Measurements from ENCODE around the gene ADNP.

Gene ADNP

DNA sequence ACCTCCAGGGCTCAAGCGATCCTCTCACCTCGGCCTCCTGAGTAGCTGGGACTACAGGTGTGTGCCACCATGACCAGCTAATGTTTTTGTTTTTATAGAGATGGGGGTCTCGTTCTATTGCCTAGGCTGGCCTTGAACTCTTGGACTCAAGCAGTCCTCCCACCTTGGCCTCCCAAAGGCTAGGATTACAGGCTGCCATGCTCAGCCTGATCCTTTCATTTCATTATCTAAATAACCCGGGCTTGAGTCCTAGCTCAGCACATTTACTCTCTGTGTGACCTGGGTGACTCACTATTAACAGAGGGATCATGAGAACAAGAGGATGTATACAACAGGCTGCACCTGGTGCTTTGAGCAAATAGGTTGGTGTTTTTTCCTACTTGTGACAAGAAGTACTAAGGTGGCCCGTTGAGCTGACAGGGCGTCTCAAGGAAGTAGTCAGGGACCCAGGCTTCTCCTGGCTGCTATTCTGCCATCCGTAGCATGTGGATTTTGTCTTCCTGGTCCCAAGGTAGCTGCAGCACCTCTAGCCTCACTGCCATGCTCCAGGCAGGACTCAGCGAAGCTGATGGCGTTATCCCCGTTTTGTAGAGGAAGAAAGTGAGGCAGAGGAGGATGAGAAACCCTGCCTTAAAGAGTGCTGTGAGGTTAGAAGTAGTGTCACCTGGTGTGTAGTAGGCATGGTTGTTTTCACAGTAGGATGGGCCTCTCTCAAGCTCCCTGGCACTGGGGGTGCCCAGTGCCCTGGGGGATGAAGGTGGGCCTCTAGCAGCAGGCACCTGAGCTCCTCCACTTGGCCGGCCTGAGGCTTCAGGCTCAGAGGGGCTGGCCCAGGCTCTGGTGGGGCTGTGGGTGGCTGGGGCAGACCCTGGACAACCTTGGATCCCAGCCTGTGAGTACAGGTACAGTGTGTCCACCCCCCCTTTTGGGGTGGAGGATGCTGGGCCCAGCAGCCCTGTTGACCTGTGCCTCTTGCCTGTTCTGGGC is 62.4 kb downstream of the ADNP start:
- H3K4me1 Mint-ChIP-seq = no peaks in the 10 kb centered on the region
- H3K27me3 Mint-ChIP-seq = no peaks in the 10 kb centered on the region
- DNase-seq = no peak
- CTCF ChIA-PET = interaction anchor here (0.8 kb wide), 1 partner anchor 113 kb away, joined by 3 read pairs; no protein-coding TSS in a partner anchor
- H3K36me3 Mint-ChIP-seq = no peaks in the 10 kb centered on the region
- H3K4me3 Mint-ChIP-seq = no peak overlapping the region
- H3K9me3 Mint-ChIP-seq = no peaks in the 10 kb centered on the region
- no peak overlapping the region for H3K27ac Mint-ChIP-seq

DNA sequence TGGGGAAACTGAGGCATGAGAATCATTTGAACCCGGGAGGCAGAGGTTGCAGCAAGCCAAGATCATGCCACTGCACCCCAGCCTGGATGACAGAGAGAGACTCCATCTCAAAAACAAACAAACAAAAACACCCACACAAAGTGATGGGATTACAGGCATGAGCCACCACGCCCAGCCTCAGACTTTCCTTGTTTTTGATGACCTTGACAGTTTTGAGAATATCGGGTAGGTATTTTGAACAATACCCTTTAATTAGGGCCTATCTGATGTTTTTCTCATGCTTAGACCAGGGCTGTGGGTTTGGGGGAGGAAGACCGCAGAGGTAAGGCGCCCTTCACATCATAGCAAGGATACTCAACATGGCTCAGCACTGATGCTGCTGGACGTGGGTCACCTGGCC is 63.4 kb downstream of the ADNP start:
- CTCF ChIA-PET = no interaction called here
- Mint-ChIP-seq H3K27ac (no peak overlapping the region), H3K4me3 (no peak overlapping the region), H3K36me3 (no peaks in the 10 kb centered on the region), H3K9me3 (no peaks in the 10 kb centered on the region), H3K27me3 (no peaks in the 10 kb centered on the region), H3K4me1 (no peaks in the 10 kb centered on the region)
- no peak for DNase-seq

DNA sequence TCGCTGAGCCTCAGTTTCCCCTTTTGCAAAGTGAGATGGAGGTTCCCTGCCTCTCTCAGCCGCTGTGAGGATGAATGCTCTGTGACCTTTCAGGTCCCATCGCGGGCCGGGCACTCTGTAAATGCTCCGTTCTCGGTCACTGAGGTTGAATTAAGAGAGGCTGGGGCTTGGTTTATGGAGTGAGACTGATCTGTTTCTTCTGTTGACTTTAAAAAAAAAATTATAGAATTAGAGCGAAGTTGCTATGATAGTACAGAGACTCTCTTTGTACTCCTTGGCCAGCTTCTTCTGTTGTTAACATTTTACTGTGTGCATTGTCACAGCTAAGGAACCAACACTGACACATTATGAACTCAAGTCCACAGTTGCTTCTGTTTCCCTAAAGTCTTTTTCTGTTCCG is 64.4 kb downstream of the ADNP start:
- CTCF ChIA-PET = no interaction called here
- Mint-ChIP-seq H3K36me3 (no peaks in the 10 kb centered on the region), H3K4me3 (no peak overlapping the region), H3K27me3 (no peaks in the 10 kb centered on the region), H3K4me1 (no peaks in the 10 kb centered on the region), H3K27ac (no peak overlapping the region), H3K9me3 (no peaks in the 10 kb centered on the region)
- DNase-seq = no peak

DNA sequence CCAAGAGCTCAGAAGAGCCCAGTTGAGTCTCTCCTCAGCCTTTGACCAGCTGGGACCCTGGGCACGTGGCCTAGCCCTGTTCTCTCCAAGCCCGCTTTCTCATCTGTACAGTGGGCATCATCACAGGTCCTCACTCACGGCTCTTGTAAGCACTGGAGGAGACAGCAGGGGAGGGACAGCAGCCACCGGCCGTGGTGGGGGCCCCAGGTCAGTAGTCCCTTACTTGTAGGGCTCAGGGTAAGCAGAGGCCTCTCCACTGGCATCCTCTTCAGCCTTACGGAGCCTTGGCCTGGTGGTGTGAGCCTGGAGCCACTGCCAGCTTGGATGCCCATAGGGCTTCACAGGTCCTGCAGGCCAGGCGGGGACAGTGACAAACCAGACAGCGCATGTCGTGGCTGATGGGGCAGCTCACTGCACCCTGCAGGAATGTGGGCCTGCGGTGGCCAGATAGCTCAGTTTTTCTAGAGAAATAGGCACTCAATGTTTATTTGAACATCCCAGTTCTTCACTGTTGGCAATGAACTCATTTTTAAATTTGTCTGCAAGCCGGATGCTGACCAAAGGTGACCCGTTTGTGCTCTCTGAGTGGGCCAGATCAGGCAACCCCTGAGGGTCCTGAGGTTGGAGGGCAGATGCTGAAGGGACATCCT is 65.1 kb downstream of the ADNP start:
- no peak for DNase-seq
- Mint-ChIP-seq H3K27ac (no peak overlapping the region), H3K27me3 (no peaks in the 10 kb centered on the region), H3K4me1 (no peaks in the 10 kb centered on the region), H3K4me3 (no peak overlapping the region), H3K9me3 (no peaks in the 10 kb centered on the region), H3K36me3 (no peaks in the 10 kb centered on the region)
- CTCF ChIA-PET = interaction anchor here (1.0 kb wide), 1 partner anchor 9 kb away, joined by 3 read pairs; no protein-coding TSS in a partner anchor

DNA sequence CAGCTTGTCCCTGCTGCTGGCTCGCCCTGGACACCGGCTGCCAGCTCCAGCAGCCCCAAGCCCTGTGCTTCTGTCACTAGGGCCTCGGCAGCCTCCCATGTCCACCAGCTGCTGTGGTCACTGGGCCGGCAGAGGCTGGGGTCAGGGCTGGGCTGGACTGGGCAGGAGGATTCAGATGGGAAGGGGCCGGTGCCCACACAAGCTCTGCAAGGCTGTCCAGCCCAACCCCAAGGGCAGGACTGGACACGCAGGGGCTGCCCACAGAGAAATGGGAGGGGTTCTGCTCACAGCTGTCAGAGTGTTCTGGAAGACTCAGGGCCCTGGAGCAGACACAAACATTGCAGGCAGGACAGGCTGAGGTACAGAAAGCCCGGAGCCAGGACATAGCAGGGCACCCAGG is 65.6 kb downstream of the ADNP start:
- no peak overlapping the region for H3K27ac Mint-ChIP-seq
- CTCF ChIA-PET = interaction anchor here (1.0 kb wide), 1 partner anchor 9 kb away, joined by 3 read pairs; no protein-coding TSS in a partner anchor

DNA sequence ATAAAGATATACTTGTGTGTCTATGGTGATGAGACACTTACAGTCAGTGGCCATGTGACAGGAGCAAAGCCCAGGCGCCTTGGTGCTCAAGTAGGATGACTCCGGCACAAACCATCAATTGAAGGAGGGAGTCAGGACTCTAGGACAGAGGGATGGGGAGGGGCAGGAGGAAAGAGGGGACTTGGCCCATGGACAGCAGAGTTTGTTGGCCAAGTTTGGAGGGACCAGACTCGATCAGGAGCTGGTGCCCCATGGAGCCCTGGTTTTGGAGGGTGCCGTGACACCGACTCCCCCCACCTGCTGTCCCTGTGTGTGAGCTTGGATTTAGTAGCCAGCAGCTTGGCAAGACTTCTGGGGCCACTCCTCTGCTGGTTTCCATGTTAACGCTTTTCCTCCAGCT is 66.1 kb downstream of the ADNP start:
- no peaks in the 10 kb centered on the region for H3K9me3 Mint-ChIP-seq
- H3K27ac Mint-ChIP-seq = no peak overlapping the region
- H3K36me3 Mint-ChIP-seq = no peaks in the 10 kb centered on the region
- no peak overlapping the region for H3K4me3 Mint-ChIP-seq
- H3K27me3 Mint-ChIP-seq = no peaks in the 10 kb centered on the region
- H3K4me1 Mint-ChIP-seq = no peaks in the 10 kb centered on the region
- CTCF ChIA-PET = no interaction called here
- no peak for DNase-seq

More for the DNA sequence above, 65.6 kb downstream of the ADNP start:
- Mint-ChIP-seq H3K9me3 (no peaks in the 10 kb centered on the region), H3K4me3 (no peak overlapping the region), H3K4me1 (no peaks in the 10 kb centered on the region), H3K36me3 (no peaks in the 10 kb centered on the region), H3K27me3 (no peaks in the 10 kb centered on the region)
- DNase-seq = no peak

DNA sequence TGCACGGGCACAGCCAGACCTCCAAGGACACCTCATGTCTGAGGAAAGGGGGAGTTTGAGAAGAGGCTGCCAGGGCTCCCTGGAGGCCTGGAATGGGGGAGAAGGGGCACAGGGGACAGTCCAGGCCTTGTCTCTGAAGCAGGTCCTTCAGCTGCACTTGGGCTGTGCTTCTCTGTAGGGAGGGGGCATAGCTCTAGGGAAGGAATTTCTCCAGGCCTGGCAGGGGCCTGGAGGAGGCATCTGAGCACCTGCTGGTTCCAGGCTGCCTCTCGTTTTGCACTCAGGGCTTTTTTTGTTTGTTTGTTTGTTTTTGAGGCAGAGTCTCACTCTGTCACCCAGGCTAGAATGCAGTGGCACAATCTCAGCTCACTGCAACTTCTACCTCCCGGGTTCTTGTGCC is 68.7 kb downstream of the ADNP start:
- Mint-ChIP-seq H3K9me3 (no peaks in the 10 kb centered on the region), H3K27ac (no peak overlapping the region), H3K4me3 (no peak overlapping the region), H3K27me3 (no peaks in the 10 kb centered on the region), H3K36me3 (no peaks in the 10 kb centered on the region), H3K4me1 (no peaks in the 10 kb centered on the region)
- no peak for DNase-seq
- CTCF ChIA-PET = interaction anchor here (1.5 kb wide), 1 partner anchor 68 kb away, joined by 4 read pairs; the partner anchor contains the start of gene BCAS4

DNA sequence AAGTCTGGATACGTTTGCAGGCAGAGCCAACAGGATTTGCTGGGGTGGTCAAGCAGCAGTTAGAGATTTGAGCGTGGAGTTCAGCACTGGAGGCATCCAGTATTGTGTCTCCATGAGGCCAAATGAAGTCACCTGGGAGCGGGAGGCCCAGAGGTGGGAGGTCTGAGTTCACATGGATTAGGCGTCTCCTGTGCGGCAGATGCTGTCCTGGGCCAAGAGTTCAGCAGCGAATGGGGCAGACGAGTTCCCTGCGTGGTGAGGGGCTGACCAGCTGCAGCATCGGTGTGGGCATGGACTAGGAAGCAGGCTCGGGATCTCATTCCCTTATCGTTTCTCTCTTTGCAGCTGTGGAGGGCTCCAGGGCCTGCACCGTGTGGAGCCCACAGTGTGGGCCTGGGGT is 70.2 kb downstream of the ADNP start:
- Mint-ChIP-seq H3K27me3 (no peaks in the 10 kb centered on the region), H3K4me3 (no peak overlapping the region), H3K4me1 (no peaks in the 10 kb centered on the region), H3K9me3 (no peaks in the 10 kb centered on the region), H3K36me3 (no peaks in the 10 kb centered on the region), H3K27ac (no peak overlapping the region)
- CTCF ChIA-PET = no interaction called here
- no peak for DNase-seq

DNA sequence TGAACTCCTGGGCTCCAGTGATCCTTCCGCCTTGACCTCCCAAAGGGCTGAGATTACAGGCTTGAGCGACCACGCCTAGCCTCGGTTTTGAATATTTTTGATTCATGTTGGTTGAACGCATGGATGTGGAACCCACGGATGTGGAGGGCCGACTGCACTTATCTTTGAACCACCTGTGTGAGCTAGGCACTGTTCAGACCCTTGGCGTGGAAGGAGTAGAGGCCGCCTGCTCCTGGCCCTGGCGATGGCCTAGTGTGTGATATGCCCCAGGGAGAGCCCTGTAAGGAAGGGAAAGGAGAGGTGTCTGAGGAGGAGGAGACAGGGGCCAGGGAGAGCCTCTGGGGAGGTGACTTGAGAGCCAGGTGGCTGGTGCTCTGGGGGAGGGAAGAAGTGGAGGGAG is 72.1 kb downstream of the ADNP start:
- Mint-ChIP-seq H3K4me1 (no peaks in the 10 kb centered on the region), H3K4me3 (no peak overlapping the region), H3K27me3 (no peaks in the 10 kb centered on the region), H3K27ac (no peak overlapping the region), H3K9me3 (no peaks in the 10 kb centered on the region), H3K36me3 (no peaks in the 10 kb centered on the region)
- no peak for DNase-seq
- CTCF ChIA-PET = no interaction called here

DNA sequence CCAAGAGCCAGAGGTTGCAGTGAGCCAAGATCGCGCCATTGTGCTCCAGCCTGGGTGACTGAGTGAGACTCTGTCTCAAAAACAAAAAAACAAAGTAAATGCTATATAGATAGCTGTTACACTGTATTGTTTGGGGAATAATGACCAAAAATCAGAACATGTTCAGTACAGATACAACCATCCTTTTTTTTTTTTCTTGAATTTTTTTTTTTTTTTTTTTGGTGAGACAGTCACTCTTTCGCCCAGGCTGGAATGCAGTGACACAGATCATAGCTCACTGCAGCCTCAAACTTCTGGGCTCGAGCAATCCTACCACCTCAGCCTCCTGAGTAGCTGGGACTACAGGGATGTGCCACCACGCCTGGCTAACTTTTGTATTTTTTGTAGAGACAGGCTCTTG is 72.7 kb downstream of the ADNP start:
- Mint-ChIP-seq H3K36me3 (no peaks in the 10 kb centered on the region), H3K4me1 (no peaks in the 10 kb centered on the region), H3K27ac (no peak overlapping the region), H3K4me3 (no peak overlapping the region), H3K9me3 (no peaks in the 10 kb centered on the region), H3K27me3 (no peaks in the 10 kb centered on the region)
- CTCF ChIA-PET = no interaction called here
- DNase-seq = no peak

DNA sequence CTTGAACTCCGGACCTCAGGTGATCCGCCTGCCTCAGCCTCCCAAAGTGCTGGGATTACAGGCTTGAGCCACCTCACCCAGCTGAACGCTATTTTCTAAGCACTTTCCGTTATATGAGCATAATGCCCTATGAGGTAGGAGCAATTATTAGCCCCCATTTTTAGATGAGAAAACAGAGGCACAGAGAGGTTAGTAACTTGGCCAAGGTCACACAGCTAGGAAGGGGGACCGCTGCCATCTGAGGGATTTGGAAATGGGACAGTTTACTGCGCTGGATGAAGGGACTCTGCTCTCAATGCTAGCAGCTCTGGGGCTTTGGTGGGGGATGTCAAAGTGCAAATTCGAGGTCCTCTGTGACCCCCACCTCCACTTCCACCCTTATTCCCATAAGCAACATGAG is 73.9 kb downstream of the ADNP start:
- Mint-ChIP-seq H3K36me3 (no peaks in the 10 kb centered on the region), H3K27ac (no peak overlapping the region), H3K4me3 (no peak overlapping the region), H3K27me3 (no peaks in the 10 kb centered on the region), H3K9me3 (no peaks in the 10 kb centered on the region), H3K4me1 (no peaks in the 10 kb centered on the region)
- CTCF ChIA-PET = interaction anchor here (1.0 kb wide), 2 partner anchors 8 to 63 kb away, joined by 3 to 4 read pairs; partner anchors contain the start of gene BCAS4
- no peak for DNase-seq

DNA sequence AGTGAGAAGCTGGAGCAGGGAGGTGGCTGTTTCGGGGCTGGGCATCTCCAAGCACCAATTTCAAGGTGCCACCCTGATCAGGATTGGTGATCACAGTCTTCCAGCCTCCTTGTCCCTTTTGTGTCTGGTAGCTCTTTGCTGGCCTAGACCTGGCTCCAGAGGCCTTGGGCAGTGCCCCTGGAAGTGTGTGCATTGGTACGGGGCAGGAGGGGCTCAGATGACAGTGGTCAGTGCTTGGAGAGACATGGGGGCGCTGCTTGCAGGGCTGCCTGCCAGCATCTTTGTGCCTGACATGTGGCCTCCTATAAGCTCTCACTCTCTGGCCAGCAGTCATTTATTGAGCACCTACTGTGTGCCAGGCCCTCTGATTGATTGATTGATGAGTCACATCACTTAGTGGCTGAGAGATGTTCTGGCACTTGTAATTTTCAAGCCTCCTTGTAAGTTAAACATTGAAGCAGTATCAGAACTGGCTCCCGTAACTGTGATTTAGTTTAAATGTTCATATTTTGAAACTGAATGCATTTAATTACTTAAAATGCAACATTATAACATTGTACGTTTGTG is 74.7 kb downstream of the ADNP start:
- DNase-seq = no peak
- Mint-ChIP-seq H3K4me3 (no peak overlapping the region), H3K27ac (no peak overlapping the region), H3K27me3 (no peaks in the 10 kb centered on the region), H3K9me3 (no peaks in the 10 kb centered on the region), H3K4me1 (no peaks in the 10 kb centered on the region), H3K36me3 (no peaks in the 10 kb centered on the region)
- CTCF ChIA-PET = interaction anchor here (1.0 kb wide), 2 partner anchors 9 to 62 kb away, joined by 3 to 4 read pairs; partner anchors contain the start of gene BCAS4

DNA sequence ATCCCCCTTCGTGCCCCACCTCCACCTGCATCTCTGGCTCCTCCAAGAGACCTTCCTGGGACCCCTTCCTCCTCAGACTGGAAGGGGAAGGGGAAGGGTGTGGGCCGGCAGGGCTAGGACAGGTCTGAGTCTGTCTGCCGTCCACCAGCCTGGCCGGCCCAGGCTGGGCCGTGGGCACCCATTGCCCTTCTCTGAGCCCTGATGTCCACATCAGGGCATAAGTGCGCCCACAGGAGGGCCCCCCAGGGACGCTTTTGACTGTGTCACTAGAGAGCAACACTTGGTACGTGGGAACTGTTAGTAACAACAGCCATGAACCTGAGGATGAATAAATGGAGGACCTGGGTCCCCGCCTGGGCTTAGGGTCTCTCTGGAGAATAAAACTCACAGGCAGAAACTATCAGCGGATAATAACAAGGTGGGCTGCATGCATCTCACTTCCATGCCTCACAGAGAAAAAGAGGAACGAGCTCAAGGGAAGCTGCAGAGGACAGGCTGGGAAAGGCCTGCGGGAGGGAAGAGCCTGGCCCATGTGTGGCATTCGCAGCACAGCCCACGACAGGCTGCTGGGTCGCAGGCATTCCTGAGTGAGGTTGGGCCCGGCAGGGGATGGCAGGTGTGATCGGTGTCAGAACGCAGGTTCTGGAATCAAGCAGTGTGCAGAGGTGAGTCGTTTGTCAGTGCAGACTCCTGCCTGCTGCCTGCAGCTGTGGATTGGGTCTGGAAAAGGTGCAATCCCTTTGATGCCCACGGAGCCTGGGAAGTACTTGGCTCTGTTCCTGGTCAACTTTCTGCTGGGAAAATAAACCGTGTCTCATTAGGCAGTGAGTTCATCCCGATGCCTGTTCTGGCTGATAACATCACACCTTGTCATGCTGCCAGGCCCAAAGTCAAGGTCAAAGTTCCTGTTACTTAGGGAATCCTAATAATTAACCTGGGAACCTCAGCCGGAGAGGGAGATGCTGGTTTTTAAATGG is 75.5 kb downstream of the ADNP start:
- Mint-ChIP-seq H3K9me3 (no peaks in the 10 kb centered on the region), H3K27me3 (no peaks in the 10 kb centered on the region), H3K36me3 (no peaks in the 10 kb centered on the region), H3K4me1 (no peaks in the 10 kb centered on the region), H3K4me3 (no peak overlapping the region), H3K27ac (no peak overlapping the region)
- no peak for DNase-seq
- CTCF ChIA-PET = no interaction called here
